ENCODE data around the gene RAC3.

The RAC3 gene

GRCh38 chr17:82077617-82078358 is 46.3 kb downstream of the RAC3 start:
- DNase-seq: no peak

GRCh38 chr17:82078433-82078832 is 47.0 kb downstream of the RAC3 start:
- DNase-seq: no peak

GRCh38 chr17:82079001-82079677 is 47.7 kb downstream of the RAC3 start:
- DNase-seq: no peak

- DNase-seq: no peak
Measured at GRCh38 chr17:82080048-82080788, 48.7 kb downstream of the RAC3 start.

- DNase-seq: no peak
Measured at GRCh38 chr17:82080789-82081464, 49.4 kb downstream of the RAC3 start.

- DNase-seq: no peak
Measured at GRCh38 chr17:82081546-82081945, 50.1 kb downstream of the RAC3 start.

GRCh38 chr17:82081966-82082365 is 50.5 kb downstream of the RAC3 start:
- no peak for DNase-seq

- no peak for DNase-seq
Measured at GRCh38 chr17:82082456-82082855, 51.0 kb downstream of the RAC3 start.

- DNase-seq: no peak
Measured at GRCh38 chr17:82083009-82083408, 51.5 kb downstream of the RAC3 start.
